GM19099 (cell line): Measurements from ENCODE around the gene PGGHG.
A peak's percentile ranks its signal among the peaks of the same experiment; 100 is the strongest.

Experiments
- POLR2A ChIP-seq: IDR thresholded peaks from 3 replicates; pipeline ENCODE4 v1.6.1; 2011; ENCODE audit warnings: low read depth; ENCODE audit not compliant: insufficient read length; ENCODE audit errors: extremely low read depth

PGGHG gene

GRCh38 chr11:257766-258493 lies 31.0 kb upstream of the PGGHG start:
- TF ChIP-seq POLR2A, result no peak

- TF ChIP-seq POLR2A, result no peak
These were observed 29.5 kb upstream of the PGGHG start for GRCh38 chr11:259413-259812.

- no peak for TF ChIP-seq POLR2A
These were observed 27.3 kb upstream of the PGGHG start for GRCh38 chr11:261624-262023.

- no peak for TF ChIP-seq POLR2A
These were observed 22.1 kb upstream of the PGGHG start for GRCh38 chr11:266676-267439.

- TF ChIP-seq POLR2A, result peak; percentile 50
These were observed 21.4 kb upstream of the PGGHG start for GRCh38 chr11:267491-267994.

- TF ChIP-seq POLR2A, result peak; percentile 38
These were observed 19.6 kb upstream of the PGGHG start for GRCh38 chr11:269146-269890.

- TF ChIP-seq POLR2A, result no peak
These were observed 18.2 kb upstream of the PGGHG start for GRCh38 chr11:270451-271318.

- TF ChIP-seq POLR2A, result no peak
These were observed 17.6 kb upstream of the PGGHG start for GRCh38 chr11:271319-271715.

- TF ChIP-seq POLR2A, result no peak
These were observed 16.6 kb upstream of the PGGHG start for GRCh38 chr11:272195-272930.

GRCh38 chr11:272931-273198 lies 16.1 kb upstream of the PGGHG start:
- no peak for TF ChIP-seq POLR2A

- TF ChIP-seq POLR2A, result no peak
These were observed 12.7 kb upstream of the PGGHG start for GRCh38 chr11:276219-276618.

GRCh38 chr11:278001-278951 lies 10.7 kb upstream of the PGGHG start, which contains the start of gene NLRP6:
Gene NLRP6 (plus strand): TSS chr11:278407. CDS start chr11:278570, 163 bp downstream.
- TF ChIP-seq POLR2A, result no peak
